NCI-H187 (cell line): ENCODE measurements around the gene DNAH10.
A peak's percentile ranks its signal among the peaks of the same experiment; 100 is the strongest.
"Not testable (repeated sequence)": the region's sequence is repeated elsewhere in the genome, so short reads cannot be mapped to it uniquely, and the experiment has no call there.

Experiments used
- DNase-seq, 2 experiments: peaks; one replicate each; lab custom pipeline; 2025; lab: John Stamatoyannopoulos, UW

DNAH10 gene

DNA sequence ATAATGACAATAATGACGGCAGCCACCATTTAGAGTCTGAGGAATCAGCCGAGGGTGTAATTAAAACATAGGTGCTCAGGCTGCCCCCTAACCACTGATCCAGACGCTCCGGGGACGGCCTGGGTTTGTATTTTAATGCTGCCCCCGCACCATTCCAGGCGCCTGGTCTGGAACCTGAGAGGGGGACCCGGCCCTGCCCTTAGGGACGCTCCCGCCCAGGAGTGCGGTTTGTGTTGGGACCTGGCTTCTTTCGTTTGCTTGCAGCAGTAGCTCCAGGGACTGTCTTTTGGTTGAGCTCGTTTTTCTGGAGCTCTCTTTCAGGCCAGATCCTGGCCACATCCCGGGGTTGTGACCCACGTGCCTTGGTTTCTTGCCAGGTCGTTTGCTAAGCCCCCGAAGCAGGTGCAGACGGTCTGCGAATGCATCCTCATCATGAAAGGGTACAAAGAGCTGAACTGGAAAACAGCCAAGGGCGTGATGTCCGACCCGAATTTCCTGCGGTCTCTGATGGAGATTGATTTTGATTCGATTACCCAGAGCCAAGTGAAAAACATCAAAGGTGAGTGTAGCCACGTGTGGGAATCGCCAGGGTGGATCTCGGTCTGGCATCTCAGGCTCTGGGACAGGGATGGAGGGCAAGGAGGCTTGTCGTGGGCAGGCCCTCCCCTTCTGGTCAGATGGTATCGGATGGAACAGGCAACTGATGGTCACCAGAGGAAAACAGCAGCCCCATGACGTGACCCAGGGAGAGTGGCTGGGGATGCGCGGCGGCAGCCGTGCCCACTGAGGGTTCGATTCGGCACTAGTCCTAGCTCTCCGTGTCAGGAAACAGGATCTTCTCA lies 147.0 kb downstream of the DNAH10 start:
- DNase-seq: no peak

DNA sequence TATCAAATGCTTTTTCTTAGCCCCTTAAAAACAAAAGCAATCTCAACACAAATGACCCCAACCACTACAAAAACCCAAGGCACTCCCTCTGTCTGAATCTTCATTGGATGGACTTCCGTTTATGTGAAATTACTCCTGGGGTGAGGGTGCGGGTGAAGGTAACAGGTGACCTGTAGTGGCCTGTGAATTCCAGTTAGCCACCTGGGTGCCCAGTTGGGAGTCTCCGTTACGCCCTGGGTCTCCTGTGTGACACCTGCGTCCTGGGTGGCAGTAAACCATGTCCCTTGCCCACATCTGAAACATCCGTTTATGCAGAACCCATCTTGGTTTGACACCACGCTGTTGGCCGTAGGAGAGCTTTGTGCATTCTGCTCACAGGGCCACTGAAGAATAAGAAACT lies 148.0 kb downstream of the DNAH10 start:
- DNase-seq: no peak

DNA sequence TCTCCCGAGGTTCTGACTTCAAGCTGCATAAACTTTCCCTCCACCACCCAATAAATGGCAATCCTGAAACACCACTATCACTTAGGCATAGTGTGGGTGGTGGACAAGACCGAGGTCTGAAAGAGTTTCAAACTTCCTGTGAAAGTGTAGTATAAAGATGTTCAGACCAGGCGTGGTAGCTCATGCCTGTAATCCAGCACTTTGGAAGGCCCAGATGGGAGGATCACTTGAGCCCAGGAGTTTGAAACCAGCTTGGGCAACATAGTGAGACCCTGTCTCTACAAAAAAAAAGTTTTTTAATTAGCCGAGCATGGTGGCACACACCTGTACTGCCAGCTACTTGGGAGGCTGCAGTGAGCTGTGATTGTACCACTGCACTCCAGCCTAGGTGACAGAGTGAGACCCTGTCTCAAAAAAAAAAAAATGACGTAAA lies 148.7 kb downstream of the DNAH10 start:
- DNase-seq: no peak

DNA sequence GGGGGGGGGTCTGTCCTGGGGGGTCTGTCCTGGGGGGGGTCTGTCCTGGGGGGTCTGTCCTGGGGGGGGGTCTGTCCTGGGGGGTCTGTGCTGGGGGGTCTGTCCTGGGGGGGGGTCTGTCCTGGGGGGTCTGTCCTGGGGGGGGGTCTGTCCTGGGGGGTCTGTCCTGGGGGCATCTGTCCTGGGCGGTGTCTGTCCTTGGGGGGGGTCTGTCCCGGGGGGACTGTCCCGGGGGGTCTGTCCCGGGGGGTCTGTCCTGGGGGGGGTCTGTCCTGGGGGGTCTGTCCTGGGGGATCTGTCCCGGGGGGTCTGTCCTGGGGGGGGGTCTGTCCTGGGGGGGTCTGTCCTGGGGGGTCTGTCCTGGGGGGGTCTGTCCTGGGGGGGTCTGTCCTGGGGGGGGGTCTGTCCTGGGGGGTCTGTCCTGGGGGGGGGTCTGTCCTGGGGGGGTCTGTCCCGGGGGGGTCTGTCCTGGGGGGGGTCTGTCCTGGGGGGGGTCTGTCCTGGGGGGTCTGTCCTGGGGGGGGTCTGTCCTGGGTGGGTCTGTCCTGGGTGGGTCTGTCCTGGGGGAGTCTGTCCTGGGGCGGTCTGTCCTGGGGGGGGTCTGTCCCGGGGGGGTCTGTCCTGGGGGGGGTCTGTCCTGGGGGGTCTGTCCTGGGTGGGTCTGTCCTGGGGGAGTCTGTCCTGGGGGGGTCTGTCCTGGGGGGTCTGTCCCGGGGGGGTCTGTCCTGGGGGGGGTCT lies 149.7 kb downstream of the DNAH10 start:
- not testable (repeated sequence) for DNase-seq

DNA sequence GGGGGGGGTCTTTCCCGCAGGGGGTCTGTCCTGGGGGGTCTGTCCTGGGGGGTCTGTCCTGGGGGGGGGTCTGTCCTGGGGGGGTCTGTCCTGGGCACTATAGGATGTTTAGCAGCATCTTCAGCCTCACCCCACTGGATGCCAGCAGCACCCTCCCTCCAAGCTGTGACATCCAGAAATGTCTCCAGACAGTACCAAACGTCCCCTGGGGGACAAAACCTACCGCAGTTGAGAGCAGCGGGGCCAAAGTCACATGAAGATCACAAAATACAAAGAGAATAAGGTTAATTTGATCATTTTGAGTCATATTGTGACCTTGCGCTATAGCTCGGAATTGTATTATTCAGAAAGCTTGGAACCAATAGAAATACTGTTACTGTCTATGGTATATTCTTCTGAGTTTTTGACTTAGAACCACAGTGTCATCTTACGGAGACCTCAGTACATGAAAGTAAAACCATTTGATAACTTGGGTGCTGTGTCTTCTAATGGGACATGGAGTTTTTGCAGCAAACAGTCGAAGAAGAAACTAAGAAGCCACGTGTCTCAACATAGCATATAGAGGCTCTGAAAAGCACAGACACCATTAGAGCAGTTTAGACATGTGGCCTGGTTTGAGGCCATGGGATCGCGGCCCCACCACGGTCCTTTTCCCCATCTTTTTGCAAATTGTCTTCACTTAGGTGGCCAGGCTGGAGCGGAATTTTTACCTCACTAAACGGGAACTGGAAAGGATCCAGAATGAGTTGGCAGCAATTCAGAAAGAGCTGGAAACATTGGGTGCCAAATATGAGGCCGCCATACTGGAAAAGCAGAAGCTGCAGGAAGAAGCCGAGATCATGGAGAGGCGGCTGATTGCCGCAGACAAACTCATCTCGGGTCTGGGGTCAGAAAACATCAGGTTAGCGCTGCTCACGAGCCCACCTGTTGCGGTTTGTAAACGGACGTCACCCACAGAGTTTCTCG lies 150.6 kb downstream of the DNAH10 start:
- no peak for DNase-seq

DNA sequence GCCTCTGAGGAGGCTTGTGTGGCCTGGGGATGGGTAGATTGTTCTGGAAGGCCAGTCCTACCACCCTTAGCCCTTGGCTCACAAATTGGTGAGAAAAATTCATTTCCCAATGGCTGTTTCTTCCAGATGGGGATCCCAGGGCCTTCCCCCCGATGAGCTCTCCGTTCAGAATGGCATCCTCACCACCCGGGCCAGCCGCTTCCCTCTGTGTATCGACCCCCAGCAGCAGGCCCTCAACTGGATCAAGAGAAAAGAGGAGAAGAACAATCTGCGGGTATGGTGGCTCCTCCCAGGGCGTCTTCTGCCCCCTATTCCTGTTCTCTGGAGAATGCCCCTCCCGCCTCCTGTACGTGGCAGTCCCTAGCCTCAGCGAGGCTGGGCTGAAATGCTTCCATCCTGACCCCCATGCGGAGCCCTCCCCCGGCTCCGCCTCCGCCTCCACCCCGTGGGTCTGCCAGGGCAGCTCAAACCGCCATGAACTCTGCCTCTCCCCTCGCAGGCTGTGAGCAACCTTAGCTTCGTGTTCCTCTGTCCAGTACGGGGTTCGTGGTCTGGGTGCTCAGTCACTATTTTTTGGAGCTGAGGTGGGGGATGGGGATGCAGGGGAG lies 152.7 kb downstream of the DNAH10 start:
- no peak for DNase-seq

DNA sequence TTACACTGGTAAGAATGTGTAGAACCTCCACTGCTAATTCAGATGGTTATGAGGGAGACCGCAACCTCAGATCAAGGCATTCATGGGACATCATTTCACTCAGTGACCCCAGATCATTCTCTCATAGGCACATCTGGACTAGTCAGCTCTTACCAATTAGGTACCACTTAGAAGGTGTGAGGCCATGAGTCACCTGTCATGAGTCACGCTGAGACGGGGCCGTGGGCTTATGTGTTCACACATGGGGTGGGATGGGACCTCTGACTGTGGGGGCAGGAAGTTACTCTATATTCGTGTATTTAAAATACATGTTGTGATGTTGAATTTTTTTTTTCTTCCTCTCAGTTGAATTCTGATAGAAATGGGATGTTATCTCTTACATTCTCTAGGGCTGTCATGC lies 154.6 kb downstream of the DNAH10 start:
- no peak for DNase-seq

DNA sequence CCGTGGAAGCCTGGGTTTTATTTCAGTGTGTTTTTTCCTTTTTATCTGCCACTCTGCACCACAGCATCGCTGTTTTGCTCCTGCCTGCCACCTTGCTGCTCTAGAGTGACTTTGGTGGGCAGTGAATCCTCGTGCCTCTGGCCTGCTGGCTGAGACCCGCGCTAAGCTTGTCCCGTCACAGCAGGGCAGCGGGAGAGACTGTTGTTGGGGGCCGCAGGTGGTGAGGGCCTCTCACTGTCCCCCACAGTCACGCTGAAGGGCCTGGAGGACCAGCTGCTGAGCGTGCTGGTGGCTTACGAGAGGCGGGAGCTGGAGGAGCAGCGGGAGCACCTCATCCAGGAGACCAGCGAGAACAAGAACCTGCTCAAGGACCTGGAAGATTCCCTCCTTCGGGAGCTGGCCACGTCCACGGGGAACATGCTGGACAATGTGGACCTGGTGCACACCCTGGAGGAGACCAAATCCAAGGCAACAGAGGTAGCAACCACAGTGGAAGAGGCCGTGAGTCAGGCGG lies 155.3 kb downstream of the DNAH10 start:
- DNase-seq: no peak

DNA sequence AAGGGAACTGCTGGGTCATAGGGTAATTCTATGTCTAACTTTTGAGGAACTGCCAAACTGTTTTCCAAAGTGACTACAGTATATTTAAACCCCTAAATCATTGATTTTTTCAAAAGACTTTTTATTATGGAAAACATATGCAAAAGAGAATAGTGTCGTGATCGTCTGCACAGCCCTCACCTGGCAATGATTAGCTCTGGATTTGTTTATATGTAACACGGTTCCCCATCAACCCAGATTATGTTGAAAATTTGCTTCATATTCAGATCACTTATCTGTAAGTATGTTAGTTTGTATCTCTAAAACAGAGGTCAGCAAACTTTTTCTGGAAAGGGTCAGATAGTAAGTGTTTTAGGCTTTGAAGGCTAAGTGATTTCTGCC lies 157.9 kb downstream of the DNAH10 start:
- DNase-seq: no peak

DNA sequence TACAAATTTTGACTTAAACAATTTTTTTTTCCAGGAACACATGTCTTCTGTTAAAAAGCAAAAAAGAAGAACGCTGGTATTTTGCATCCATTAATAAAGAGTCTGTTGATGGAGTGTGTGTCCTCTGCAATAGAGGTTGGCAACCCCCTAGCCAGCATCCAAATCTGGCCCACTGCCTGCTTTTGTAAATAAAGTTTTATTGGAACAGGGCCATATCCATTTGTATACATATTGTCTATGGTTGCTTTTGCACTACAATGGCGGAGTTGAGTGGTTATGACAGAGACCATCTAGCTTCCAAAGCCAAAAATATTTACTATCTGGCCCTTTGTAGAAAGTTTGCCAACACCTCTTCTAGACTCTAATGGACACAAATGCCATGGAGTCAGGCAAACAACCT lies 160.9 kb downstream of the DNAH10 start:
- DNase-seq: no peak

DNA sequence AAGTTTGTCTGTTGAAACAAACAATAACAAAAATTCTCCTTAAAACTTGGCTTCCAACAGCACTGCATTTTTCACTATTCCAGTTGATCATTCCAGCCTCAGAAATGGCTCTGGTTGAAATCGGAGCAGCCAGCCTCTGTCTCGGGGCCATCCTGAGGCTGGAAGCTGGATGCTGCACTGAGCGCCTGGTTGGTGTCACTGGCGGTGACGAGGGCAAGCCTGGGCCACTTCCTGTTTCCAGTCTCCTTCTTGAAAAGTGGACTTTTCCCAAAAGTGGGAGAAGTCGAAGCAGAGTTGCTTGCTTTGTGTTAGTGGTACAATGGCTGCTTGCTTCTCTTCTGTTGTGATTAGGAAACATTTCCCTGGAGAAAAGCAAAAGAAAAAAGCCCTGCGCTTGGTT lies 161.8 kb downstream of the DNAH10 start:
- DNase-seq: no peak

DNA sequence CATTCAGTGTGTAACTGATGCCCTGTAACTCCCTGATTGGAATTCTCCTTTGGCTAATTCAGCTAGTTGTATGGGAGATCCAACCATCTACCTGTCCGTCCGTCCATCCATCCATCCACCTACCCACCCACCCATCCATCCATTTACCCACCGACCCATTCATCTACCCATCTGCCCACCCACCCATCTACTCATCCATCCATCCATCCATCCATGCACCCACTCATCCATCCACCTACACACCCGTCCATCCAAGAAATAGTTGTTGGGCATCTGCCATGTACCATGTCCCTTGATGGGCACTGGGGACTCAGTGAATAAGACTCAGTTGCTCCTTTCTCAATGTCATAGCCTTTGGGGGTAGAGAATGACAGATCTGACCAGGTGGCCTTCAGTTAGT lies 162.4 kb downstream of the DNAH10 start:
- DNase-seq: no peak

DNA sequence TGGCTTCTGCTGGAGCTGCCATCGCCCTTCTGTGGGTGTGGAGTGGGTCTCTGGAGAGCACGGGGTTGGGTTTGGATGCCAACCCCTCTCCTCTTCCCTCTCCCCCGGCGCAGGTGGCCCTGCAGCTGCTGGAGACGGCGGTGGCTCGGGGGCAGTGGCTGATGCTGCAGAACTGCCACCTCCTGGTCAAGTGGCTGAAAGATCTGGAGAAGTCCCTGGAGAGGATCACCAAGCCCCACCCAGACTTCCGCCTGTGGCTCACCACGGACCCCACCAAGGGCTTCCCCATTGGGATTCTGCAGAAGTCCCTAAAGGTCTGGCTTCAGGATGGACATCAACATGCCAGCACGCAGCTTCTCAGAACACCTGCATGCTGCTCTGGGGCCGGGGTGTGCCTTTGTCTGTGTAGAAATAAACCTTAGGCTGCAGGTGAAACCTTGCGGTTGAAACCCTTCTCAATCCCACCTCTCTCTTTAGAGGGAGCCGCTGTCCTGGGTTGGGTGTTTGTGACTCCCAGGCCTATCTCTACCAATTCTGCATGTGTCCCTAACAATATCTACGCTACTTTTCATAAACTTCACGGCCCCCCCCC lies 166.3 kb downstream of the DNAH10 start:
- peak; percentile 45 to 80 for DNase-seq

DNA sequence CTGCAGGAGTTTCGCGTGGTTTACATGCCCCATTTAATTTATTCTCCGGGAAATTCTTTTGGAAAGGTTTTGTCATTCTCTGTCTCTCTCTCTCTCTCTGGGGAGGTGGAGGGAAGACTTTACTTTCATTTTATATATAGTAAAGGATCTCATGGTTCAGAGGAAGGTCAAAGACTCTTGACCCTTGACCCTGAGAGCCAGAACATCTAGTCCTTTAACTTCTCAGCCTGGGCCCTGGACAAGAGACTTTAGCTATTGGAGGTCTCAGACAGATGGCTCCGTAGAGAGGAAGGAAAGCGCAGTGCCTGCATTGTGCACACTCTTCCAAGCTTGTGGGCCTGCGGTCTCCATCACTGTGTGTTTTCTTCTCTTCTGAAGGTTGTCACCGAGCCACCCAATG lies 166.8 kb downstream of the DNAH10 start:
- no peak for DNase-seq

DNA sequence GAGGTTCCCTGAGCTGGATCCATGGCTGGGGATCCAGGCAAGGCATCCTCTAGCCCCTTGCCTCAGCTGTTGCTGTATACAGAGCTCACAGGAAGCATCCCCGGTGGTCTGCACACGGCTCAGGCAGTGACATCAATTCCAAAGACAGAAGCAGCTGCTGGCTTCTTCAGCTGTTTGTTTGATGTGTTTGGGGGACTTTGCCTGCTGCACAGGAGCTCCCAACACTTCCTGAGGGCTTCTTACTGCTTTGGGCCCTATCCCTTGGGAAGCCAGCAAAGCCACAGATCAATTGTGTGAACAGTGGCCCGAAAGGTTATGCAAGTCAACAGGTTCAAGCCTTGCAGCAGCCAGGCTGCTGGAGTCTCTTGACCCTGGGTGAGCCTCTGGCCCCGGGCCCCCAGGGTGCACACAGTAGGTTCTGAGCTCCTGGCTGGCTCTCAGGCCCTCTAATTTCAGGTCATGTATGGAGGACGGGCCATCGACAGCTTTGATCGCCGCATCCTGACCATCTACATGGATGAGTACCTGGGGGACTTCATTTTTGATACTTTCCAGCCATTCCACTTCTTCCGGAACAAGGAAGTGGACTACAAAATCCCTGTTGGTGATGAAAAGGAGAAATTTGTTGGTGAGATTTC lies 168.0 kb downstream of the DNAH10 start:
- no peak for DNase-seq

DNA sequence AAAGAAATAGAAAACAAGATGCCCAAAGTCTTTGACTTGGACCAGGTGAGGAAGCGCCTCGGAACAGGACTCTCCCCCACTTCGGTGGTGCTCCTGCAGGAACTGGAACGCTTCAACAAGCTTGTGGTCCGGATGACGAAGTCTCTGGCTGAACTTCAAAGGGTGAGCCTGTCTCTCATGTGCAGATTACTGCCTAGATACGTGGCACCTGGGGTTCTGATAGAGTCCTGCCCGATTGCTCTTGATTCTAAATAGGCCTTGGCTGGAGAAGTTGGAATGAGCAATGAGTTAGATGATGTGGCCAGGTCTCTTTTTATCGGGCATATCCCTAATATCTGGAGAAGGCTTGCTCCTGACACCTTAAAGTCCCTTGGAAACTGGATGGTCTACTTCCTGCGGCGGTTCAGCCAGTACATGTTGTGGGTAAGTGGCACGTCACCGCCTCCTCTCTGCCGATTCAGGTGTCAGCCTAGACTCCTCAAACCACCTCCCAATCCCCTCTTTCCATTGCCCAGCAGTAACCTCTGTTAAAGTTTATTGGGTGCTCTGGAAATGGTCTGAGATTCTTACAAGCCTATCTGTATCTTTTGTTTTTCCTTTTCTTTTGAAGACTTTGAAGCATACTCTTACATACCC lies 169.7 kb downstream of the DNAH10 start:
- no peak for DNase-seq

DNA sequence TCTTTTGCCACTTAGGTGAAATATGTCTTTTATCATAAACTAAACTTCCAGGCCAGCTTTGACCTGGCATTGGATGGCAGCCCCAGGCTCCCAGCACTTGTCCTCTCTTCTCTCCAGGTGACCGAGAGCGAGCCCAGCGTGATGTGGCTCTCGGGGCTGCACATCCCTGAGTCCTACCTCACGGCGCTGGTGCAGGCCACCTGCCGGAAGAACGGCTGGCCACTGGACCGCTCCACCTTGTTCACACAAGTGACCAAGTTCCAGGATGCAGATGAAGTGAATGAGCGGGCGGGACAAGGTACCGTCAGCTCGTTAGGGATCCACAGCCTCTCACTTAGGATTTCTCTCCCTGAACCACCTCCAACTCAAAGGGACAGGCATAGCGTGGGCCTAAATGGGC lies 171.1 kb downstream of the DNAH10 start:
- no peak for DNase-seq

DNA sequence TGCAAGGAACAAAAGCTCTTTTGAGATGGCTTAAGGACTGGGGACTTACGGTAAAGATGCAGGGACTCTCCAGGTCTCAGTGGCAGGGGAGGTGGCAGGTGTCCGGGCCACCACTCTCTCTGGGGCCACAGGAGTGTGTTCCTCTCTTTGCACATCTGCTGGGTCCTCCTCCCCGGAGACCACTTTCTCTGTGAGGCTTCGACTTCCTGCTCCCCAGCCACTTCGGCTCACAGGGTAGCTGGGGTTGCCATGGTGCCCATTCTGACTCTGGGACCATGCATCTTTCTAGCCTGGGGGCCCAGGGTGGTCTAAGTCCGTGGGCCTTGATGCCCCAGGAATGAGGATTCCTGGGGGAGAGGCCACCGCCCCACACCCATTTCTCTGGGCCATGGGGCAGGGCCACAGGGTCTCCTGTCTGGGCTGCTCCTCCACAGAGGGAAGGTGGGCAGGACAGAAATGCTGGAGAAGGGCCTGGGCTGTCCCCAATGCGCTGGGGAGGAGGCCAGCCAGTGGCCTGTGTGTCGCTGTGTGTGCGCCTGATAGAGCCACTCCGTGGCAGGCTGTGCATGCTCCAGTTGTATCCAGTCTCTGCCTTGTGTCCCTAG lies 172.0 kb downstream of the DNAH10 start:
- no peak for DNase-seq

DNA sequence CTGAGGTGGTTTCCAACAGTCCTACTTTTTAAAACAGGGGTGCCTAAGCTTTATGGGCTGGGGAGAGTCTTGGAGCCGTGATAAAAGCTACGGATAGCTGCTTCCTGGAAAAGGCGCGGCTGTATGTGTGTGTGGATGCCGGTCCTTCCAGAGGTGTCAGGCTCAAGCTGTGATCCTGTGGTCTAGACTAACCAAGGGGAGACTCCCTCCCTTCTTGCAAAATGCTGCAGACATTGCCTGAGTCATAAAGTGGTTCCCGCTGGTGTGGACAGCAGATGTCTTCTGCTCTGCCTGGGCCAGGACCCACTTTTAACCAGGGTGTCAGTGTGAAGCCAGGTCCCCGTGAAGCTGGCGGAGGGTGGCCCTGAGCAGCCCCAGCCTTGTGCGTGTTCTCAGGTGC lies 172.7 kb downstream of the DNAH10 start:
- no peak for DNase-seq

DNA sequence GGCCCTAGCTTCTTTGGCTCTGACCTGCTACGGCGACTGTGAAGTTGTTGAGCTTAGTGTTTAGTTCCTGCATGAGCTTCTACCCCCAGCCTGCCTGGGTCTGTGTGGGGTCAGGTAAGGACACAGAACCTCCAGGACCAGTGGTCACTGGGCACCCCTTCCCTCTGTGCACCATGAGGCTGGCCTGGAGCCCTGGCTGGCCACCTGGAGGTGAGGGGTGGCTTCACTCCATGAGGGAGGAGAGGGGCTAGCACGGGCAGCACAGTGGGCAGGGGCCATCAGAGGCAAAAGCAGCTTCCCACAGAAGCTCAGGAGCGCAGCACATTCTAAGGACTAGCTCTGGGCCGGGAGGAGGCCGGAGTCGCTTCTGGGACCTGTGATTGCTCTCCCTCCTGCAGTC lies 173.9 kb downstream of the DNAH10 start:
- DNase-seq: no peak
